K562 (cell line): ENCODE measurements around the gene RCC2. TPM values are rescaled to one million over a fixed set of nuclear protein-coding genes. Genes with fewer than 3 reads are reported as not detected.

Experiments used
- ATAC-seq: fragments of 200-7000 bp; cut with Tn5 transposase; 3 replicates; pipeline ENCODE4 v1.9.1; 2020; ENCODE audit warnings: moderate library complexity
- BruUV-seq: library from RNA; stranded (reverse); fragments of 400-500 nt; replicated peaks from 2 replicates; lab custom pipeline; 2021; lab: Mats Ljungman, UMichigan
- CTCF ChIA-PET: fragments of 300-600 bp; formaldehyde crosslinking; extraction: SDS; loops from one replicate; lab custom pipeline; 2021; ENCODE audit warnings: low intra/inter-chr PET ratio; lab: Yijun Ruan, JAX
- POLR2A ChIA-PET: fragments of 300-600, 350-650 bp; sonication (Branson Sonifier 250); formaldehyde crosslinking; extraction: SDS; loops from one replicate; lab custom pipeline; 2021; ENCODE audit warnings: antibody characterized with exemption, inconsistent platforms; lab: Yijun Ruan, JAX
- DNase-seq, 4 experiments: peaks; one replicate each; pipeline versions ENCODE4 v3.0.0 to v3.0.0-alpha.2; 2011 to 2018; ENCODE audit warnings: low spot score in 3 of 4, mixed read lengths in 3 of 4; ENCODE audit errors: extremely low read depth in 1 of 4
- FAIRE-seq: peaks from 2 replicates; lab custom pipeline; 2011; peaks lifted over from hg19 to GRCh38; lab: Jason Lieb, UNC
- H2AFZ ChIP-seq: 2 replicates; pipeline ENCODE4 v1.6.0; 2011; ENCODE audit warnings: low read depth, low read length, control low read depth, inconsistent platforms
- H3K27ac ChIP-seq: fragments of 200-600 bp; 3 replicates; pipeline ENCODE4 v1.8.0; 2011; ENCODE audit warnings: low read depth, mild to moderate bottlenecking, control low read depth, inconsistent platforms, low read length, moderate library complexity, mixed read lengths; ENCODE audit errors: extremely low read depth
- H3K27me3 ChIP-seq, 2 experiments: fragments of 300-600 bp in 1 of 2; 2 replicates in 1 of 2; 3 replicates in 1 of 2; pipeline versions ENCODE4 v1.6.0 to v1.8.0; 2011; ENCODE audit warnings: inconsistent platforms in 2 of 2, low read length in 2 of 2, mild to moderate bottlenecking in 1 of 2, mixed read lengths in 1 of 2, moderate library complexity in 1 of 2; ENCODE audit not compliant: control insufficient read depth in 2 of 2, insufficient read depth in 2 of 2
- H3K36me3 ChIP-seq: fragments of 300-600 bp; 3 replicates; pipeline ENCODE4 v1.8.0; 2011; ENCODE audit warnings: mild to moderate bottlenecking, low read length, inconsistent platforms; ENCODE audit not compliant: control insufficient read depth, insufficient read depth
- H3K4me1 ChIP-seq, 2 experiments: fragments of 200-600 bp in 1 of 2; replicated peaks in 1 of 2; 2 replicates in 1 of 2; 3 replicates in 1 of 2; pipeline versions ENCODE4 v1.5.1 to v1.8.0; 2011; ENCODE audit warnings: inconsistent platforms in 2 of 2, low read length in 2 of 2, mild to moderate bottlenecking in 1 of 2, mixed read lengths in 1 of 2, moderate library complexity in 1 of 2; ENCODE audit not compliant: control insufficient read depth in 2 of 2, insufficient read depth in 2 of 2
- H3K4me2 ChIP-seq: 2 replicates; pipeline ENCODE4 v1.6.1; 2011; ENCODE audit warnings: low read length, control low read depth, inconsistent platforms, mixed read lengths; ENCODE audit not compliant: insufficient read depth
- H3K4me3 ChIP-seq: fragments of 200-600 bp; sonication (generic), shearing (Covaris generic); 2 replicates; pipeline ENCODE4 v1.5.1; 2016; ENCODE audit warnings: control low read depth, inconsistent platforms
- H3K79me2 ChIP-seq: fragments of 200-600 bp; 3 replicates; pipeline ENCODE4 v1.8.0; 2011; ENCODE audit warnings: low read length, inconsistent platforms; ENCODE audit not compliant: control insufficient read depth, insufficient read depth
- H3K9ac ChIP-seq, 2 experiments: 2 replicates each; pipeline versions ENCODE4 v1.6.0 to v1.6.1; 2011; ENCODE audit warnings: low read depth in 2 of 2, low read length in 2 of 2, control low read depth in 1 of 2, inconsistent platforms in 1 of 2, mild to moderate bottlenecking in 1 of 2, mixed read lengths in 1 of 2; ENCODE audit not compliant: insufficient read depth in 1 of 2
- H3K9me1 ChIP-seq: one replicate; pipeline ENCODE4 v1.6.0; 2011; ENCODE audit warnings: inconsistent platforms, mild to moderate bottlenecking, low read length, moderate library complexity; ENCODE audit not compliant: control insufficient read depth, insufficient read depth
- H3K9me3 ChIP-seq: replicated peaks from 2 replicates; pipeline ENCODE4 v1.5.1; 2011; ENCODE audit warnings: low read depth, low read length, inconsistent platforms; ENCODE audit not compliant: control insufficient read depth, insufficient read depth
- H4K20me1 ChIP-seq: replicated peaks from 2 replicates; pipeline ENCODE4 v1.6.1; 2011; ENCODE audit warnings: low read length, inconsistent platforms, mixed read lengths; ENCODE audit not compliant: control insufficient read depth, insufficient read depth
- ETV1 ChIP-seq: fragments of 450-650 bp; conservative IDR thresholded peaks from 2 replicates; pipeline ENCODE4 v1.6.1; 2016; ENCODE audit warnings: missing genetic modification characterization, control low read depth, low read depth, missing compliant biosample characterization
- GTF2E2 ChIP-seq: fragments of 200-800 bp; sonication (Bioruptor generic); IDR thresholded peaks from 2 replicates; pipeline ENCODE4 v1.6.1; 2016; ENCODE audit warnings: missing genetic modification characterization, missing compliant biosample characterization
- PHF20 ChIP-seq: fragments of 450-650 bp; IDR thresholded peaks from 2 replicates; pipeline ENCODE4 v1.6.1; 2018; ENCODE audit not compliant: partially characterized antibody
- SAFB2 ChIP-seq: fragments of 200-400 bp; formaldehyde crosslinking; IDR thresholded peaks from 2 replicates; pipeline ENCODE4 v1.6.1; 2018; ENCODE audit warnings: borderline replicate concordance, low read length, low read depth, moderate library complexity; ENCODE audit not compliant: severe bottlenecking
- SPI1 ChIP-seq: IDR thresholded peaks from 2 replicates; pipeline ENCODE4 v1.6.1; 2011; ENCODE audit warnings: low read depth, low read length, control low read depth, borderline replicate concordance
- TBP ChIP-seq: optimal IDR thresholded peaks from 2 replicates; pipeline ENCODE3; 2011; ENCODE audit warnings: low read depth, low read length, improper control_type of control experiment
- whole genome bisulfite sequencing: fragments of 100-300 bp; shearing (Covaris generic); methylation state at CpG from one replicate; pipeline ENCODE4 v1.1.6; 2016; ENCODE audit warnings: low coverage, mixed read lengths; ENCODE audit not compliant: insufficient coverage; ENCODE audit errors: missing lambda C conversion rate; 5-methylcytosine and 5-hydroxymethylcytosine counted together
- in situ Hi-C: fragments of 300-500 bp; cut with MboI; formaldehyde crosslinking; loops from 4 replicates; pipeline ENCODE4 v1.15.0; 2018; ENCODE audit warnings: inconsistent platforms, mixed read lengths
- intact Hi-C: fragments of 100-400 bp; cut with micrococcal nuclease; formaldehyde crosslinking; loops from 2 replicates; pipeline ENCODE4 v1.14.2; 2022
- polyA plus RNA-seq, 8 experiments: library from polyadenylated mRNA; depleted of rRNA in 4 of 8; stranded (reverse) in 5 of 8; unstranded in 3 of 8; fragments of >200 nt; fragmentation: Nextera tagmentation in 2 of 8; fragmentation: Illumina TruSeq in 1 of 8; extraction: Ambion mirVana in 2 of 8; extraction: Trizol in 1 of 8; gene quantifications; 2 replicates each; pipeline versions ENCODE4 v1.2.1 to v1.2.3, GENCODE V29; 2011 to 2014; ENCODE audit warnings: inconsistent platforms in 1 of 8, missing spikeins in 1 of 8
- total RNA-seq, 7 experiments: library from RNA; depleted of rRNA in 6 of 7; stranded (reverse); fragments of >200 nt in 6 of 7; fragmentation: Illumina TruSeq in 2 of 7; extraction: Trizol in 2 of 7; gene quantifications; 2 replicates each; pipeline versions ENCODE4 v1.2.1 to v1.2.3, GENCODE V29; 2011 to 2021; ENCODE audit warnings: low replicate concordance in 1 of 7
- TF ChIP-seq, protein P1 (sequence below), 2 experiments: IDR thresholded peaks in 1 of 2; conservative IDR thresholded peaks in 1 of 2; 2 replicates each; pipeline ENCODE4 v1.6.1; 2016; ENCODE audit warnings: low read depth in 2 of 2, mild to moderate bottlenecking in 1 of 2, missing compliant biosample characterization in 1 of 2, missing genetic modification characterization in 1 of 2, moderate library complexity in 1 of 2
- TF ChIP-seq, protein P2 (sequence below): fragments of 450-650 bp; IDR thresholded peaks from 2 replicates; pipeline ENCODE4 v1.6.1; 2014; ENCODE audit warnings: low read depth, mild to moderate bottlenecking, moderate library complexity, borderline replicate concordance
- TF ChIP-seq, protein P3 (sequence below): fragments of 450-650 bp; IDR thresholded peaks from 2 replicates; pipeline ENCODE4 v1.6.1; 2016; ENCODE audit warnings: low read depth, mild to moderate bottlenecking, moderate library complexity
- TF ChIP-seq, protein P4 (sequence below), 2 experiments: fragments of 150-350 bp in 1 of 2; IDR thresholded peaks; 2 replicates each; pipeline ENCODE4 v1.6.1; 2012 to 2016; ENCODE audit warnings: low read depth in 2 of 2, low read length in 2 of 2, mild to moderate bottlenecking in 1 of 2, moderate library complexity in 1 of 2

The RCC2 gene
- total and polyA plus RNA-seq, 9 of the 15 experiments (the other 6 are each of a cell fraction or from before 2014, with no cell fraction given) = 31.8 to 292 (median 116) TPM

DNA sequence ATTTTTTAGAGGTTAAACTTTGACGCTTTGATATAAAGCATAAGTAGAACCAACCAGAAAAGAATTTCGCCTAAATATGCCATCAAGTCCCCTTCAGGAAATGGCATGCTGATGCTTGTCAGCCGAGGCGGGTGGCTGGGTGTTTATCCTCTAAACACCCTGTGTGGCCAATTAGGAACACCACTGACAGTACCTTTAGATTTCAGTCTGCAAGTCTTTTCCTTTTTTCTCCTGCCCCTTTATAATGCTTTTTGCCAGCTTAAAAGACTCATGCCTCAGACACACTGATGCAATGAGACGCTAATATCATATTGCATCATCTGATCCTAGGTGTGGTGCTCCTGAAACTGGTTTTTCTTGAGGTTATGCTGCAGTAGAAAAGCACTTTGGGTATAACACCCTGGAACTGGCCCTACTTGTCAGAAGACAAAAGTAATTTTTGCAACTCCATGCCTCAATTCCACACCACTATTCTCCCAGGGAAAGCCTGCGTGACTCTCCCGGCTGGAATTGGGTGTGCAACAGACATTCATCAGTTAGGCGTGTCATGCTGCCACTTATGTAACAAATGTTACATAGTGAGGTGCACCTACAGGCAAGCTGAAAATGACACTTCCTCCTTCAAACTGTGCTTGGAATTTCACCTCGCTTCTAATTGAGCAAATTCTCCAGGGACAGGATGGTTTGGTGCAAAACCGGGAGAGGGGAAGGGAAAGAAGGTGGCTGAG lies 2.0 kb upstream of the RCC2 start:
- H3K4me3 ChIP-seq = peak overlapping the region; percentile 97
- peak in 1 of 4 experiments; percentile 55 for DNase-seq
- H3K27ac ChIP-seq = peak overlapping the region; percentile 79; the same call in 2 of the 3 replicates
- TF ChIP-seq GTF2E2 (peak; percentile 67; the same call in 1 of the 2 replicates), ETV1 (tag) (0 out of 2 replicates have a peak, but pooled peaks have one; percentile 31), PHF20 (no peak), SAFB2 (no peak), SPI1 (peak; percentile 75; the same call in 1 of the 2 replicates), TBP (no peak)
- TF ChIP-seq, protein P1, sequence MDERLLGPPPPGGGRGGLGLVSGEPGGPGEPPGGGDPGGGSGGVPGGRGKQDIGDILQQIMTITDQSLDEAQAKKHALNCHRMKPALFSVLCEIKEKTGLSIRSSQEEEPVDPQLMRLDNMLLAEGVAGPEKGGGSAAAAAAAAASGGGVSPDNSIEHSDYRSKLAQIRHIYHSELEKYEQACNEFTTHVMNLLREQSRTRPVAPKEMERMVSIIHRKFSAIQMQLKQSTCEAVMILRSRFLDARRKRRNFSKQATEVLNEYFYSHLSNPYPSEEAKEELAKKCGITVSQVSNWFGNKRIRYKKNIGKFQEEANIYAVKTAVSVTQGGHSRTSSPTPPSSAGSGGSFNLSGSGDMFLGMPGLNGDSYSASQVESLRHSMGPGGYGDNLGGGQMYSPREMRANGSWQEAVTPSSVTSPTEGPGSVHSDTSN (CRISPR knock-in tag; IDR thresholded peaks at IDR 0.05; ENCODE audit: low read depth) = no peak
- TF ChIP-seq, protein P1 (tag; conservative IDR thresholded peaks at IDR 0.05; ENCODE audit: low read depth) = peak; percentile 51
- TF ChIP-seq, protein P2, sequence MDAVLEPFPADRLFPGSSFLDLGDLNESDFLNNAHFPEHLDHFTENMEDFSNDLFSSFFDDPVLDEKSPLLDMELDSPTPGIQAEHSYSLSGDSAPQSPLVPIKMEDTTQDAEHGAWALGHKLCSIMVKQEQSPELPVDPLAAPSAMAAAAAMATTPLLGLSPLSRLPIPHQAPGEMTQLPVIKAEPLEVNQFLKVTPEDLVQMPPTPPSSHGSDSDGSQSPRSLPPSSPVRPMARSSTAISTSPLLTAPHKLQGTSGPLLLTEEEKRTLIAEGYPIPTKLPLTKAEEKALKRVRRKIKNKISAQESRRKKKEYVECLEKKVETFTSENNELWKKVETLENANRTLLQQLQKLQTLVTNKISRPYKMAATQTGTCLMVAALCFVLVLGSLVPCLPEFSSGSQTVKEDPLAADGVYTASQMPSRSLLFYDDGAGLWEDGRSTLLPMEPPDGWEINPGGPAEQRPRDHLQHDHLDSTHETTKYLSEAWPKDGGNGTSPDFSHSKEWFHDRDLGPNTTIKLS = no peak
- TF ChIP-seq, protein P3, sequence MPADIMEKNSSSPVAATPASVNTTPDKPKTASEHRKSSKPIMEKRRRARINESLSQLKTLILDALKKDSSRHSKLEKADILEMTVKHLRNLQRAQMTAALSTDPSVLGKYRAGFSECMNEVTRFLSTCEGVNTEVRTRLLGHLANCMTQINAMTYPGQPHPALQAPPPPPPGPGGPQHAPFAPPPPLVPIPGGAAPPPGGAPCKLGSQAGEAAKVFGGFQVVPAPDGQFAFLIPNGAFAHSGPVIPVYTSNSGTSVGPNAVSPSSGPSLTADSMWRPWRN = no peak
- TF ChIP-seq, protein P4, sequence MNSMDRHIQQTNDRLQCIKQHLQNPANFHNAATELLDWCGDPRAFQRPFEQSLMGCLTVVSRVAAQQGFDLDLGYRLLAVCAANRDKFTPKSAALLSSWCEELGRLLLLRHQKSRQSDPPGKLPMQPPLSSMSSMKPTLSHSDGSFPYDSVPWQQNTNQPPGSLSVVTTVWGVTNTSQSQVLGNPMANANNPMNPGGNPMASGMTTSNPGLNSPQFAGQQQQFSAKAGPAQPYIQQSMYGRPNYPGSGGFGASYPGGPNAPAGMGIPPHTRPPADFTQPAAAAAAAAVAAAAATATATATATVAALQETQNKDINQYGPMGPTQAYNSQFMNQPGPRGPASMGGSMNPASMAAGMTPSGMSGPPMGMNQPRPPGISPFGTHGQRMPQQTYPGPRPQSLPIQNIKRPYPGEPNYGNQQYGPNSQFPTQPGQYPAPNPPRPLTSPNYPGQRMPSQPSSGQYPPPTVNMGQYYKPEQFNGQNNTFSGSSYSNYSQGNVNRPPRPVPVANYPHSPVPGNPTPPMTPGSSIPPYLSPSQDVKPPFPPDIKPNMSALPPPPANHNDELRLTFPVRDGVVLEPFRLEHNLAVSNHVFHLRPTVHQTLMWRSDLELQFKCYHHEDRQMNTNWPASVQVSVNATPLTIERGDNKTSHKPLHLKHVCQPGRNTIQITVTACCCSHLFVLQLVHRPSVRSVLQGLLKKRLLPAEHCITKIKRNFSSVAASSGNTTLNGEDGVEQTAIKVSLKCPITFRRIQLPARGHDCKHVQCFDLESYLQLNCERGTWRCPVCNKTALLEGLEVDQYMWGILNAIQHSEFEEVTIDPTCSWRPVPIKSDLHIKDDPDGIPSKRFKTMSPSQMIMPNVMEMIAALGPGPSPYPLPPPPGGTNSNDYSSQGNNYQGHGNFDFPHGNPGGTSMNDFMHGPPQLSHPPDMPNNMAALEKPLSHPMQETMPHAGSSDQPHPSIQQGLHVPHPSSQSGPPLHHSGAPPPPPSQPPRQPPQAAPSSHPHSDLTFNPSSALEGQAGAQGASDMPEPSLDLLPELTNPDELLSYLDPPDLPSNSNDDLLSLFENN (IDR thresholded peaks at IDR 0.05; ENCODE audit: low read depth in 2 of 2, low read length in 2 of 2) = 0 out of 4 replicates have a peak, but pooled peaks of 1 of the 2 experiments have one; percentile 39

More for the DNA sequence above, 2.0 kb upstream of the RCC2 start:
- ChIA-PET POLR2A (interaction anchor here (0.8 to 1.6 kb wide), 8 partner anchors 8 to 71 kb away, joined by 3 to 6 read pairs (median 4); no protein-coding TSS in a partner anchor), CTCF (no interaction called here)
- Histone ChIP-seq H3K79me2 (peaks cover 37% of the 10 kb centered on the region), H3K27me3 (no peaks in the 10 kb centered on the region; a peak in 1 of 5 replicates), H3K36me3 (peaks cover 9% of the 10 kb centered on the region), H3K9ac (peak overlapping the region in 1 of 2 experiments; percentile 86; a peak in 2 of 4 replicates), H4K20me1 (peaks cover 9% of the 10 kb centered on the region), H3K4me2 (peak overlapping the region; percentile 98), H3K9me3 (no peaks in the 10 kb centered on the region), H2AFZ (peak overlapping the region; percentile 93), H3K9me1 (no peaks in the 10 kb centered on the region), H3K4me1 (peaks cover 20% of the 10 kb centered on the region in 2 experiments; a peak in 4 of 5 replicates)
- ATAC-seq = peak; percentile 44
- no TSS peak for BruUV-seq
- 15% methylated on average over 10 of the region's 10 CpGs for WGBS
- intact Hi-C loops (no loop called here), in situ Hi-C loops (no loop called here)
- no peak for FAIRE-seq
